GM12872 (cell line): ENCODE results near the gene ZNF584.

Source experiments
- TF ChIP-seq, protein P1 (sequence below): IDR thresholded peaks from 3 replicates; pipeline ENCODE4 v1.5.1; 2011; ENCODE audit warnings: low read depth, mild to moderate bottlenecking, low read length, moderate library complexity; ENCODE audit not compliant: insufficient read depth

The ZNF584 gene

GRCh38 chr19:58429745-58430144 lies 21.3 kb downstream of the ZNF584 start:
- TF ChIP-seq, protein P1, sequence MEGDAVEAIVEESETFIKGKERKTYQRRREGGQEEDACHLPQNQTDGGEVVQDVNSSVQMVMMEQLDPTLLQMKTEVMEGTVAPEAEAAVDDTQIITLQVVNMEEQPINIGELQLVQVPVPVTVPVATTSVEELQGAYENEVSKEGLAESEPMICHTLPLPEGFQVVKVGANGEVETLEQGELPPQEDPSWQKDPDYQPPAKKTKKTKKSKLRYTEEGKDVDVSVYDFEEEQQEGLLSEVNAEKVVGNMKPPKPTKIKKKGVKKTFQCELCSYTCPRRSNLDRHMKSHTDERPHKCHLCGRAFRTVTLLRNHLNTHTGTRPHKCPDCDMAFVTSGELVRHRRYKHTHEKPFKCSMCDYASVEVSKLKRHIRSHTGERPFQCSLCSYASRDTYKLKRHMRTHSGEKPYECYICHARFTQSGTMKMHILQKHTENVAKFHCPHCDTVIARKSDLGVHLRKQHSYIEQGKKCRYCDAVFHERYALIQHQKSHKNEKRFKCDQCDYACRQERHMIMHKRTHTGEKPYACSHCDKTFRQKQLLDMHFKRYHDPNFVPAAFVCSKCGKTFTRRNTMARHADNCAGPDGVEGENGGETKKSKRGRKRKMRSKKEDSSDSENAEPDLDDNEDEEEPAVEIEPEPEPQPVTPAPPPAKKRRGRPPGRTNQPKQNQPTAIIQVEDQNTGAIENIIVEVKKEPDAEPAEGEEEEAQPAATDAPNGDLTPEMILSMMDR: no peak

DNA sequence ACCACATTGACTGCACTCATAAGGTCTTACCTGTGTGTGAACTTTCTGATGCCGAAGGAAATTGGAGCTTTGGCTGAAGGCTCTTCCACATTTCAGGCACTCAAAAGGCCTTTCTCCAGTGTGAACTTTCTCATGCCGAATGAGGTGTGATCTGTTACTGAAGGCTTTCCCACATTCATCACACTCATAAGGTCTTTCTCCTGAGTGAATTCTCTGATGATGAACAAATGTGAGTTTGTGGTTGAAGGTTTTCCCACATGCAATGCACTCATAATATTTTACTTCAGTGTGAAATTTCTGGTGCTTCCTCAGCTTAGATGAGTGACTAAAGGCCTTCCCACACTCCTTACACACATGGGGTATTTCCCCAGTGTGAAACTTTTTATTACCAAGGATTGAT lies 25.8 kb downstream of the ZNF584 start:
- TF ChIP-seq, protein P1: no peak

GRCh38 chr19:58439576-58440554 lies 31.4 kb downstream of the ZNF584 start, which contains the start of gene ZNF132:
Gene ZNF132 (minus strand): TSS chr19:58440153. CDS start chr19:58439821, 332 bp downstream.
- TF ChIP-seq, protein P1: no peak

DNA sequence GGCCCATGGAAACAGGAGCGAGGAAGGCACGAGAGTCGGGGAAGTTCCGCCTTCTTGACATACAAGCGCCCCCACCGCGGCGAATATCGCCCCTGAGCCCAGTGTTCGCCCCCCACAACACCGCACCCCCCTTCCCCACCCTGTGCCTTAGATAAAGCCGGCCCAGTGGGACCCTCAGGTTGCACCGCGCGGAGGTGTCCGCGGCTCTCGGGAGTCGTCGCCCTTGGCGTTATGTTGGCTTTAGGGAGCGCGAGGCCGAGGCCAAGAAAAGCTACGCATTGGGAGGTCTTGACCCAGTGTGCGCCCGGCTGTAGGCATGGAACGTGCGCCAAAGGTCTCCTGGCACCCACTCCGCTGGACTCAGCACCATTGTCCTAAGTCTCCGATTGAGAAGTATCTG lies 32.1 kb downstream of the ZNF584 start:
- TF ChIP-seq, protein P1: no peak

GRCh38 chr19:58450856-58451357 lies 42.5 kb downstream of the ZNF584 start:
- TF ChIP-seq, protein P1: no peak

GRCh38 chr19:58451358-58452101 lies 43.1 kb downstream of the ZNF584 start, which contains the start of gene ZNF324B:
Gene ZNF324B (plus strand): TSS chr19:58451622. CDS start chr19:58453702, 2,080 bp downstream.
- TF ChIP-seq, protein P1: no peak

GRCh38 chr19:58453743-58454142 lies 45.3 kb downstream of the ZNF584 start:
- TF ChIP-seq, protein P1: no peak
